ENCODE data around the gene FHOD1. TPM values are rescaled to one million over a fixed set of nuclear protein-coding genes. Genes with fewer than 3 reads are reported as not detected.

The FHOD1 gene
- polyA plus RNA-seq, 2 of the 4 experiments (the other 2 are of a cell fraction), result 16.1 to 33.6 TPM

- no peak for TF ChIP-seq ATOH8 (CRISPR knock-in tag; IDR thresholded peaks at IDR 0.05; ENCODE audit: low read depth)
- no peak for TF ChIP-seq REST (IDR thresholded peaks at IDR 0.05)
Observed at GRCh38 chr16:67201411-67202345, 45.6 kb downstream of the FHOD1 start (continued).

GRCh38 chr16:67200491-67200890 is 46.8 kb downstream of the FHOD1 start:
- FAIRE-seq (no peak), DNase-seq (ENCODE audit: low read depth in 1 of 2, low spot score in 1 of 2) (no peak), ATAC-seq (no peak)
- ChIA-PET POLR2A (no interaction called here), CTCF (interaction anchor here (1.6 to 10.3 kb wide), 3 partner anchors 10 to 32 kb away, joined by 5 to 105 read pairs (median 12); no protein-coding TSS in a partner anchor)
- no peak overlapping the region for H3K4me3 ChIP-seq
- peaks cover 12% of the 10 kb centered on the region; the same call in 2 of the 3 replicates for H3K4me1 ChIP-seq
- H3K27ac ChIP-seq, result no peak overlapping the region
- TF ChIP-seq ZNF302 (CRISPR knock-in tag; IDR thresholded peaks at IDR 0.05) (no peak), CTCF (IDR thresholded peaks at IDR 0.05) (no peak), RAD21 (conservative IDR thresholded peaks at IDR 0.05 in 1 of 2, IDR thresholded peaks at IDR 0.05 in 1 of 2) (no peak), HOXB13 (CRISPR knock-in tag; IDR thresholded peaks at IDR 0.05; ENCODE audit: low read depth) (no peak), MYC (IDR thresholded peaks at IDR 0.05; ENCODE audit: borderline replicate concordance, low read length) (no peak), RNF2 (IDR thresholded peaks at IDR 0.05; ENCODE audit: borderline replicate concordance, low read depth) (no peak), CBX8 (IDR thresholded peaks at IDR 0.05) (no peak), MAX (IDR thresholded peaks at IDR 0.05) (no peak), BHLHE40 (IDR thresholded peaks at IDR 0.05; ENCODE audit: low read depth, low read length) (no peak), GATA3 (IDR thresholded peaks at IDR 0.05; ENCODE audit: borderline replicate concordance) (no peak), JUN (IDR thresholded peaks at IDR 0.05) (no peak), HEYL (CRISPR knock-in tag; IDR thresholded peaks at IDR 0.05) (no peak), REST (IDR thresholded peaks at IDR 0.05) (no peak), HOXB5 (CRISPR knock-in tag; IDR thresholded peaks at IDR 0.05) (no peak), CHD4 (IDR thresholded peaks at IDR 0.05; ENCODE audit: borderline replicate concordance) (no peak), CEBPB (IDR thresholded peaks at IDR 0.05) (no peak), HES2 (IDR thresholded peaks at IDR 0.05) (no peak), POLR2AphosphoS2 (conservative IDR thresholded peaks at IDR 0.05; ENCODE audit: low read length) (no peak)
- no peak overlapping the region for H3K4me2 ChIP-seq
- 100% methylated on average over 4 of the region's 8 CpGs for WGBS (ENCODE audit: missing lambda C conversion rate)
- H3K9me3 ChIP-seq, result no peaks in the 10 kb centered on the region
